GM12878 (cell line): ENCODE data around the gene EMC6. TPM values are rescaled to one million over a fixed set of nuclear protein-coding genes. Genes with fewer than 3 reads are reported as not detected.
A peak's percentile ranks its signal among the peaks of the same experiment; 100 is the strongest.

Source experiments
- CHD4 ChIP-seq: fragments of 200-600 bp; sonication (generic); IDR thresholded peaks from 2 replicates; pipeline ENCODE4 v1.6.1; 2016; ENCODE audit warnings: mild to moderate bottlenecking
- DPF2 ChIP-seq: fragments of 450-650 bp; IDR thresholded peaks from 2 replicates; pipeline ENCODE4 v1.6.1; 2017; ENCODE audit warnings: mild to moderate bottlenecking
- FOXM1 ChIP-seq: IDR thresholded peaks from 2 replicates; pipeline ENCODE4 v1.6.1; 2012; ENCODE audit warnings: low read depth, mild to moderate bottlenecking, inconsistent platforms, low read length, moderate library complexity
- IKZF1 ChIP-seq: fragments of 450-650 bp; conservative IDR thresholded peaks from 2 replicates; pipeline ENCODE4 v1.6.1; 2017; ENCODE audit warnings: antibody characterized with exemption, mild to moderate bottlenecking
- JUND ChIP-seq: IDR thresholded peaks from 2 replicates; pipeline ENCODE4 v1.6.1; 2012; ENCODE audit warnings: low read depth, mild to moderate bottlenecking, low read length, improper control_type of control experiment, moderate library complexity
- KAT2A ChIP-seq: conservative IDR thresholded peaks from 2 replicates; pipeline ENCODE4 v1.6.1; 2011; ENCODE audit warnings: low read depth, low read length; ENCODE audit not compliant: control insufficient read depth
- MEF2B ChIP-seq: fragments of 450-650 bp; IDR thresholded peaks from 2 replicates; pipeline ENCODE4 v1.6.1; 2018; ENCODE audit warnings: mild to moderate bottlenecking, moderate library complexity; ENCODE audit not compliant: partially characterized antibody, poor library complexity, severe bottlenecking
- MTA3 ChIP-seq: IDR thresholded peaks from 2 replicates; pipeline ENCODE4 v1.6.1; 2012; ENCODE audit warnings: low read length, inconsistent platforms, borderline replicate concordance
- NFIC ChIP-seq: IDR thresholded peaks from 2 replicates; pipeline ENCODE4 v1.6.1; 2012; ENCODE audit warnings: low read depth, mild to moderate bottlenecking, inconsistent platforms, low read length, moderate library complexity
- NKRF ChIP-seq: fragments of 450-650 bp; conservative IDR thresholded peaks from 2 replicates; pipeline ENCODE4 v1.6.1; 2017; ENCODE audit warnings: mild to moderate bottlenecking, moderate library complexity
- RBBP5 ChIP-seq: fragments of 200-600 bp; sonication (generic); conservative IDR thresholded peaks from 2 replicates; pipeline ENCODE4 v1.6.1; 2016
- TBL1XR1 ChIP-seq: IDR thresholded peaks from 2 replicates; pipeline ENCODE4 v1.6.1; 2012; ENCODE audit warnings: low read depth, low read length, improper control_type of control experiment
- TCF12 ChIP-seq: IDR thresholded peaks from 2 replicates; pipeline ENCODE4 v1.6.1; 2011; ENCODE audit warnings: low read depth, mild to moderate bottlenecking, low read length
- ZBTB11 ChIP-seq: fragments of 450-650 bp; formaldehyde crosslinking; IDR thresholded peaks from 2 replicates; pipeline ENCODE4 v1.5.0; 2022; ENCODE audit warnings: mild to moderate bottlenecking, missing genetic modification characterization
- polyA plus RNA-seq, 11 experiments: library from polyadenylated mRNA; depleted of rRNA in 4 of 11; unstranded in 6 of 11; stranded (reverse) in 5 of 11; fragments of >200 nt; fragmentation: Nextera tagmentation in 4 of 11; fragmentation: Illumina TruSeq in 1 of 11; extraction: Ambion mirVana in 4 of 11; extraction: Trizol in 1 of 11; gene quantifications; 1 replicate in 1 of 11; 2 replicates in 10 of 11; pipeline versions ENCODE4 v1.2.1 to v1.2.3, GENCODE V29; 2011 to 2016; ENCODE audit warnings: inconsistent platforms in 2 of 11, missing spikeins in 2 of 11, low read depth in 1 of 11
- total RNA-seq, 4 experiments: library from RNA; depleted of rRNA in 3 of 4; stranded (reverse); fragments of >200 nt in 3 of 4; fragmentation: Illumina TruSeq in 1 of 4; extraction: Trizol in 1 of 4; gene quantifications; 2 replicates each; pipeline versions ENCODE4 v1.2.1 to v1.2.3, GENCODE V29; 2013 to 2021
- TF ChIP-seq, protein P1 (sequence below): fragments of 450-650 bp; IDR thresholded peaks from 2 replicates; pipeline ENCODE4 v1.6.1; 2018; ENCODE audit warnings: borderline replicate concordance, mild to moderate bottlenecking; ENCODE audit not compliant: partially characterized antibody
- TF ChIP-seq, protein P2 (sequence below): fragments of 450-650 bp; IDR thresholded peaks from 2 replicates; pipeline ENCODE4 v1.6.1; 2017; ENCODE audit warnings: mild to moderate bottlenecking, low read depth, inconsistent platforms; ENCODE audit not compliant: poor library complexity, severe bottlenecking
- TF ChIP-seq, protein P3 (sequence below): fragments of 450-650 bp; IDR thresholded peaks from 2 replicates; pipeline ENCODE4 v1.6.1; 2017; ENCODE audit warnings: low read depth, mild to moderate bottlenecking, moderate library complexity
- TF ChIP-seq, protein P4 (sequence below): IDR thresholded peaks from 2 replicates; pipeline ENCODE4 v1.6.1; 2011; ENCODE audit warnings: low read depth, mild to moderate bottlenecking, low read length, moderate library complexity, borderline replicate concordance; ENCODE audit errors: extremely low read depth

Gene EMC6
- total and polyA plus RNA-seq, 10 of the 15 experiments (the other 5 are each of a cell fraction or from before 2014, with no cell fraction given), result 5.1 to 172 (median 35.9) TPM

DNA sequence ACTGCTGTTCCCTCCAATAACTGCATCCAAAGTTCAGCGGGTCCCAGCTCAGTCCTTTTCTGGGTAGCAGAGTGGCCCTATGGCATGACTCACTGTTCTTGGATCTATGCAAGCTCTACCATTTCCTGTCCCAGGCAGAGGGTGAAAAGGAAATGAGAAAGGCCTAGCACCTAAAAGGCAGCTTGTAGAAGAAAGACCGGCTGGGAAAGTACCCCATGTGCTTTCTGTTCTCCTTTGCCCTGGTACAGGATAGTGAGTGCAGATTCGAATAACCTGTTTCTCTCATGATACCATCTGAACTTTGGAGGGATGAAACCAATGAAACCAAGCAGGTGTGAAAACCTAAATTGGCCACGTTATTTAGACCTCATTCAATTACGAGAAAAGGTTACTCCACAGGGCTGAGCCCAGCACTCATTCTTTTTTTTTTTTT is 42.4 kb downstream of the EMC6 start (continued):
- TF ChIP-seq MEF2B (peak; percentile 90), ZBTB11 (CRISPR knock-in tag) (no peak), KAT2A (no peak), NFIC (peak; percentile 93), TBL1XR1 (peak; percentile 41; the same call in 1 of the 2 replicates), TCF12 (peak; percentile 84; the same call in 1 of the 2 replicates), NKRF (no peak), FOXM1 (peak; percentile 77), DPF2 (peak; percentile 97), RBBP5 (no peak), MTA3 (peak; percentile 94), IKZF1 (peak; percentile 97), JUND (no peak), CHD4 (no peak)
- TF ChIP-seq, protein P1, sequence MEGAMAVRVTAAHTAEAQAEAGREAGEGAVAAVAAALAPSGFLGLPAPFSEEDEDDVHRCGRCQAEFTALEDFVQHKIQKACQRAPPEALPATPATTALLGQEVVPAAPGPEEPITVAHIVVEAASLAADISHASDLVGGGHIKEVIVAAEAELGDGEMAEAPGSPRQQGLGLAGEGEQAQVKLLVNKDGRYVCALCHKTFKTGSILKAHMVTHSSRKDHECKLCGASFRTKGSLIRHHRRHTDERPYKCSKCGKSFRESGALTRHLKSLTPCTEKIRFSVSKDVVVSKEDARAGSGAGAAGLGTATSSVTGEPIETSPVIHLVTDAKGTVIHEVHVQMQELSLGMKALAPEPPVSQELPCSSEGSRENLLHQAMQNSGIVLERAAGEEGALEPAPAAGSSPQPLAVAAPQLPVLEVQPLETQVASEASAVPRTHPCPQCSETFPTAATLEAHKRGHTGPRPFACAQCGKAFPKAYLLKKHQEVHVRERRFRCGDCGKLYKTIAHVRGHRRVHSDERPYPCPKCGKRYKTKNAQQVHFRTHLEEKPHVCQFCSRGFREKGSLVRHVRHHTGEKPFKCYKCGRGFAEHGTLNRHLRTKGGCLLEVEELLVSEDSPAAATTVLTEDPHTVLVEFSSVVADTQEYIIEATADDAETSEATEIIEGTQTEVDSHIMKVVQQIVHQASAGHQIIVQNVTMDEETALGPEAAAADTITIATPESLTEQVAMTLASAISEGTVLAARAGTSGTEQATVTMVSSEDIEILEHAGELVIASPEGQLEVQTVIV, result no peak
- TF ChIP-seq, protein P2, sequence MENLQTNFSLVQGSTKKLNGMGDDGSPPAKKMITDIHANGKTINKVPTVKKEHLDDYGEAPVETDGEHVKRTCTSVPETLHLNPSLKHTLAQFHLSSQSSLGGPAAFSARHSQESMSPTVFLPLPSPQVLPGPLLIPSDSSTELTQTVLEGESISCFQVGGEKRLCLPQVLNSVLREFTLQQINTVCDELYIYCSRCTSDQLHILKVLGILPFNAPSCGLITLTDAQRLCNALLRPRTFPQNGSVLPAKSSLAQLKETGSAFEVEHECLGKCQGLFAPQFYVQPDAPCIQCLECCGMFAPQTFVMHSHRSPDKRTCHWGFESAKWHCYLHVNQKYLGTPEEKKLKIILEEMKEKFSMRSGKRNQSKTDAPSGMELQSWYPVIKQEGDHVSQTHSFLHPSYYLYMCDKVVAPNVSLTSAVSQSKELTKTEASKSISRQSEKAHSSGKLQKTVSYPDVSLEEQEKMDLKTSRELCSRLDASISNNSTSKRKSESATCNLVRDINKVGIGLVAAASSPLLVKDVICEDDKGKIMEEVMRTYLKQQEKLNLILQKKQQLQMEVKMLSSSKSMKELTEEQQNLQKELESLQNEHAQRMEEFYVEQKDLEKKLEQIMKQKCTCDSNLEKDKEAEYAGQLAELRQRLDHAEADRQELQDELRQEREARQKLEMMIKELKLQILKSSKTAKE, result peak; percentile 98
- TF ChIP-seq, protein P3, sequence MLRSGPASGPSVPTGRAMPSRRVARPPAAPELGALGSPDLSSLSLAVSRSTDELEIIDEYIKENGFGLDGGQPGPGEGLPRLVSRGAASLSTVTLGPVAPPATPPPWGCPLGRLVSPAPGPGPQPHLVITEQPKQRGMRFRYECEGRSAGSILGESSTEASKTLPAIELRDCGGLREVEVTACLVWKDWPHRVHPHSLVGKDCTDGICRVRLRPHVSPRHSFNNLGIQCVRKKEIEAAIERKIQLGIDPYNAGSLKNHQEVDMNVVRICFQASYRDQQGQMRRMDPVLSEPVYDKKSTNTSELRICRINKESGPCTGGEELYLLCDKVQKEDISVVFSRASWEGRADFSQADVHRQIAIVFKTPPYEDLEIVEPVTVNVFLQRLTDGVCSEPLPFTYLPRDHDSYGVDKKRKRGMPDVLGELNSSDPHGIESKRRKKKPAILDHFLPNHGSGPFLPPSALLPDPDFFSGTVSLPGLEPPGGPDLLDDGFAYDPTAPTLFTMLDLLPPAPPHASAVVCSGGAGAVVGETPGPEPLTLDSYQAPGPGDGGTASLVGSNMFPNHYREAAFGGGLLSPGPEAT, result peak; percentile 98
- TF ChIP-seq, protein P4, sequence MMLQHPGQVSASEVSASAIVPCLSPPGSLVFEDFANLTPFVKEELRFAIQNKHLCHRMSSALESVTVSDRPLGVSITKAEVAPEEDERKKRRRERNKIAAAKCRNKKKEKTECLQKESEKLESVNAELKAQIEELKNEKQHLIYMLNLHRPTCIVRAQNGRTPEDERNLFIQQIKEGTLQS, result 0 out of 2 replicates have a peak, but pooled peaks have one; percentile 12
